Renal pelvis (tissue), 4 donors: ENCODE results near the gene FBXL13. TPM values are rescaled to one million over a fixed set of nuclear protein-coding genes. Genes with fewer than 3 reads are reported as not detected.
"Not testable (repeated sequence)": the region's sequence is repeated elsewhere in the genome, so short reads cannot be mapped to it uniquely, and the experiment has no call there.

ENCODE experiments used
- DNase-seq: peaks from one replicate; pipeline ENCODE4 v3.0.0-alpha.2; 2013
- polyA plus RNA-seq, 3 donors: library from polyadenylated mRNA; unstranded; fragments of 120-200 nt; gene quantifications; one replicate each; pipeline ENCODE4 v1.2.1, GENCODE V29; 2013; ENCODE audit not compliant: insufficient read length in 3 of 3

FBXL13 gene
- polyA plus RNA-seq, 3 donors = 1.8 to 4.1 (median 3.5) TPM

DNA sequence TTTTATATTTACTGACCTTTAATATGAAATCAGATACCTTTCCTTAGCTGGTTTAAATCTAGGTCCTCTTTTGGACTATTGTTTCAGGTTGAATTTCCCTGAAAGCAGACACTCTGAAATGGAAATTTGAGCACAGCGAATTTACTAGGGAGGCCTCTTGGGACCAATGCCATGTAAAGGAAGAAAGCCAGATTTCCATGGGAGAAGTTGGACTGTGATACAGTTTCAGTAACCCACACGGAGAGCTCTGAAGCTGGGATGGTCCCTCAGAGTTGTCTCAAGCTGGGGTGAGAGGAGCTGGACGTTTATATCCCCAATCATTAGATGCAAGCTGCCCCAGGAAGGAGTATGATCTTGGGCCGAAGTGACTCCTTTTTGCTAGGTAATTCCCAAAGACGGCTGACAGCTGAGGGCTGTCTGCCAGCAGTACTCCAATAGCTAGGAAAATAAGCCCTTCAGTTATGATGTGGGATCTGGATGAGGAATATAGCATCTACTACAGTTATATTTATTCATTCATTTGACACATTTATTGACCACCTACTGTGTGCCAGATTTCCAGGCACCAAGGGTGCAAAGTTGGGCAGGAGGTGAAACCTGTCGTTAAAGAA lies 311.2 kb downstream of the FBXL13 start:
- not testable (repeated sequence) for DNase-seq

Other genes with a start within 250 kb of the FBXL13 start
- gene LRRC17, start 161.8 kb downstream of the FBXL13 start, polyA plus RNA-seq = 10 to 100 TPM; 58.4 to 82.9 (median 62.1) TPM
- gene ARMC10, start 344 bp upstream of the FBXL13 start, polyA plus RNA-seq = 10 to 100 TPM; 48.4 to 56.4 (median 53.6) TPM
- 10 to 100 TPM; 28.7 to 48.6 (median 45.2) TPM for gene NAPEPLD, start 74.3 kb upstream of the FBXL13 start, polyA plus RNA-seq
- gene PMPCB, start 222.6 kb upstream of the FBXL13 start, polyA plus RNA-seq = 100 to 1,000 TPM in 1 of 3 donors, 10 to 100 TPM in 2; 91.8 to 103 (median 97.0) TPM